OCI-LY7 (cell line): ENCODE data around the gene SPECC1. TPM values are rescaled to one million over a fixed set of nuclear protein-coding genes. Genes with fewer than 3 reads are reported as not detected.

ENCODE experiments used
- BruUV-seq: library from RNA; stranded (reverse); fragments of 400-500 nt; replicated peaks from 2 replicates; lab custom pipeline; 2021; lab: Mats Ljungman, UMichigan
- CTCF ChIA-PET: fragments of 300-600 bp; sonication (Branson Sonifier 250); formaldehyde crosslinking; loops from one replicate; lab custom pipeline; 2022; ENCODE audit warnings: antibody characterized with exemption; ENCODE audit not compliant: unreplicated experiment; lab: Charles Lee
- POLR2A ChIA-PET: fragments of 300-600 bp; sonication (Branson Sonifier 250); formaldehyde crosslinking; loops from one replicate; lab custom pipeline; 2022; ENCODE audit warnings: antibody characterized with exemption; lab: Charles Lee
- DNase-seq: peaks from one replicate; pipeline ENCODE4 v3.0.0-alpha.2; 2015; ENCODE audit warnings: low spot score
- H2AFZ ChIP-seq: fragments of 200-600 bp; sonication (generic), shearing (Covaris generic); 2 replicates; pipeline ENCODE4 v1.6.1; 2014; ENCODE audit warnings: mild to moderate bottlenecking, antibody characterized with exemption, low read length, moderate library complexity
- H3K27ac ChIP-seq: fragments of 200-600 bp; sonication (generic); 2 replicates; pipeline ENCODE4 v1.5.1; 2014; ENCODE audit warnings: mixed run types, low read depth, mild to moderate bottlenecking, moderate library complexity, low read length, inconsistent platforms; ENCODE audit not compliant: poor library complexity, severe bottlenecking
- H3K36me3 ChIP-seq: fragments of 200-600 bp; sonication (generic); 2 replicates; pipeline ENCODE4 v1.6.1; 2014; ENCODE audit warnings: mild to moderate bottlenecking, antibody characterized with exemption, low read length, moderate library complexity, mixed read lengths; ENCODE audit not compliant: insufficient read depth
- H3K4me1 ChIP-seq: fragments of 200-600 bp; sonication (generic); 2 replicates; pipeline ENCODE4 v1.5.1; 2014; ENCODE audit warnings: mild to moderate bottlenecking, low read length; ENCODE audit not compliant: insufficient read depth, poor library complexity, severe bottlenecking
- H3K4me2 ChIP-seq: fragments of 200-600 bp; sonication (generic); 2 replicates; pipeline ENCODE4 v1.6.1; 2014; ENCODE audit warnings: mild to moderate bottlenecking, low read length
- H3K4me3 ChIP-seq: fragments of 200-600 bp; sonication (generic); 2 replicates; pipeline ENCODE4 v1.5.1; 2014; ENCODE audit warnings: mild to moderate bottlenecking, low read depth, low read length; ENCODE audit not compliant: poor library complexity, severe bottlenecking
- H3K79me2 ChIP-seq: fragments of 200-600 bp; sonication (generic); 2 replicates; pipeline ENCODE4 v1.6.1; 2016; ENCODE audit warnings: low read depth, mild to moderate bottlenecking, low read length, moderate library complexity, mixed read lengths; ENCODE audit not compliant: insufficient read depth
- H3K9me2 ChIP-seq: fragments of 200-600 bp; sonication (generic); 2 replicates; pipeline ENCODE4 v1.6.1; 2016; ENCODE audit warnings: mild to moderate bottlenecking, low read length, mixed read lengths; ENCODE audit not compliant: insufficient read depth
- H3K9me3 ChIP-seq: fragments of 200-600 bp; sonication (generic); 2 replicates; pipeline ENCODE4 v1.6.1; 2014; ENCODE audit warnings: mild to moderate bottlenecking, mixed run types, low read length, mixed read lengths
- H4K20me1 ChIP-seq: fragments of 200-600 bp; sonication (generic); 2 replicates; pipeline ENCODE4 v1.6.1; 2014; ENCODE audit warnings: mild to moderate bottlenecking, antibody characterized with exemption, low read length, moderate library complexity, mixed read lengths; ENCODE audit not compliant: insufficient read depth
- EZH2phosphoT487 ChIP-seq: fragments of 200-600 bp; sonication (generic); IDR thresholded peaks from 2 replicates; pipeline ENCODE4 v1.6.1; 2018; ENCODE audit warnings: low read depth, borderline replicate concordance, mild to moderate bottlenecking, mixed run types, antibody characterized with exemption, low read length, moderate library complexity, mixed read lengths
- intact Hi-C: fragments of 100-400 bp; cut with micrococcal nuclease; formaldehyde crosslinking; loops from one replicate; pipeline ENCODE4 v1.10.0; 2022; ENCODE audit not compliant: unreplicated experiment
- total RNA-seq, 2 experiments: library from RNA; depleted of rRNA in 1 of 2; stranded (reverse); fragments of >200 nt in 1 of 2; shearing (Covaris generic) in 1 of 2; gene quantifications; 2 replicates each; pipeline ENCODE4 v1.2.3, GENCODE V29; 2014 to 2022
- TF ChIP-seq, protein P1 (sequence below): fragments of 200-600 bp; sonication (generic); conservative IDR thresholded peaks from 2 replicates; pipeline ENCODE4 v1.5.1; 2014; ENCODE audit warnings: mild to moderate bottlenecking, antibody characterized with exemption, low read length, moderate library complexity, mixed read lengths

The SPECC1 gene
- total RNA-seq, 2 experiments from 2014 or later, result 0.47 to 2.8 TPM

DNA sequence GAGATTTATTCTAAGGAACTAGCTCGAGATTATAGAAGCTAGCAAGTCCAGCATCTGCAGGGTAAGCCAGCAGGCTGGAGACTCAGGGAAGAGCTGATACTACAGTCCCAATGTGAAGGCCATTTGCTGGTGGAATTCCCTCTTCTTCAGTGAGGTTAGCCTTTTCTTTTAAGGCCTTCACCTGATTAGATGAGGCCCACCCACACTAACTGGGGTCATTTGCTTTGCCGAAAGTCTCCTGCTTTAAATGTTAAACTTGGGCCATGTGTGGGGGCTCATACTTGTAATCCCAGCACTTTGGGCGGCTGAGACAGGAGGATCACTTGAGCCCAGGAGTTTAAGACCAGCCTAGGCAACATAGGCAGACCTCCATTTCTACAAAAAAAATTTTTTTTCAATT lies 289.9 kb downstream of the SPECC1 start:
- ChIA-PET CTCF (no interaction called here), POLR2A (no interaction called here)
- H4K20me1 ChIP-seq, result no peaks in the 10 kb centered on the region
- BruUV-seq, result no TSS peak
- H3K4me2 ChIP-seq, result no peak overlapping the region
- H3K27ac ChIP-seq, result no peak overlapping the region
- no peaks in the 10 kb centered on the region for H3K9me2 ChIP-seq
- H3K79me2 ChIP-seq, result no peaks in the 10 kb centered on the region
- H3K36me3 ChIP-seq, result no peaks in the 10 kb centered on the region
- DNase-seq, result no peak
- intact Hi-C loops, result no loop called here
- TF ChIP-seq EZH2phosphoT487, result no peak
- TF ChIP-seq, protein P1, sequence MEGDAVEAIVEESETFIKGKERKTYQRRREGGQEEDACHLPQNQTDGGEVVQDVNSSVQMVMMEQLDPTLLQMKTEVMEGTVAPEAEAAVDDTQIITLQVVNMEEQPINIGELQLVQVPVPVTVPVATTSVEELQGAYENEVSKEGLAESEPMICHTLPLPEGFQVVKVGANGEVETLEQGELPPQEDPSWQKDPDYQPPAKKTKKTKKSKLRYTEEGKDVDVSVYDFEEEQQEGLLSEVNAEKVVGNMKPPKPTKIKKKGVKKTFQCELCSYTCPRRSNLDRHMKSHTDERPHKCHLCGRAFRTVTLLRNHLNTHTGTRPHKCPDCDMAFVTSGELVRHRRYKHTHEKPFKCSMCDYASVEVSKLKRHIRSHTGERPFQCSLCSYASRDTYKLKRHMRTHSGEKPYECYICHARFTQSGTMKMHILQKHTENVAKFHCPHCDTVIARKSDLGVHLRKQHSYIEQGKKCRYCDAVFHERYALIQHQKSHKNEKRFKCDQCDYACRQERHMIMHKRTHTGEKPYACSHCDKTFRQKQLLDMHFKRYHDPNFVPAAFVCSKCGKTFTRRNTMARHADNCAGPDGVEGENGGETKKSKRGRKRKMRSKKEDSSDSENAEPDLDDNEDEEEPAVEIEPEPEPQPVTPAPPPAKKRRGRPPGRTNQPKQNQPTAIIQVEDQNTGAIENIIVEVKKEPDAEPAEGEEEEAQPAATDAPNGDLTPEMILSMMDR, result no peak
- H3K4me1 ChIP-seq, result no peaks in the 10 kb centered on the region
- H2AFZ ChIP-seq, result no peak overlapping the region
- no peak overlapping the region for H3K4me3 ChIP-seq
- no peaks in the 10 kb centered on the region for H3K9me3 ChIP-seq

DNA sequence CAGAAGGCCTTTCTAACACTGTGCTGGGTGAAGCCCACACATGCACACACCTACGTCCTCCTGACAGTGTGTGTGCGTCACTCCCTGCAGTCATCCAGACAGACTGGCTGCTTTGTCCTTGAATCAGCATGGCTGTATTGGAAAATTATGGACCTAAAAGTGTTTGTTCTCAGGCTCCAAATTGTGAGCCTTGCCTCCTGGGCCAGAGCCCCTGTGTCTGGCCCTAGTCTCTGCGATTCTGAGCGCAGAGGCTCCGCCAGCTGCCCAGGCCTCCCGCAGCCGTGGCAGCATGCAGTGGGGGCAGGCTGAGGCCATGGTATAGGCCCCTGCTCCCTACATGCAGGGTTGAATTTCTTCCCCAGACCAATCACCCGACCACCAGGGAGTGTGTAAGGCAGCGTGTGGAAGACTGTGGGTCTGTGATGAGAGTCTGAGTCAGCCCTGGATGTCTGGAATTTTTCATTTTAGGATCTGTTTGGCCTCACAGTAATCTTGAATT lies 291.3 kb downstream of the SPECC1 start:
- POLR2A ChIA-PET, result no interaction called here
- no peak overlapping the region for H3K27ac ChIP-seq
- no peak for TF ChIP-seq EZH2phosphoT487
- TF ChIP-seq, protein P1, result no peak

DNA sequence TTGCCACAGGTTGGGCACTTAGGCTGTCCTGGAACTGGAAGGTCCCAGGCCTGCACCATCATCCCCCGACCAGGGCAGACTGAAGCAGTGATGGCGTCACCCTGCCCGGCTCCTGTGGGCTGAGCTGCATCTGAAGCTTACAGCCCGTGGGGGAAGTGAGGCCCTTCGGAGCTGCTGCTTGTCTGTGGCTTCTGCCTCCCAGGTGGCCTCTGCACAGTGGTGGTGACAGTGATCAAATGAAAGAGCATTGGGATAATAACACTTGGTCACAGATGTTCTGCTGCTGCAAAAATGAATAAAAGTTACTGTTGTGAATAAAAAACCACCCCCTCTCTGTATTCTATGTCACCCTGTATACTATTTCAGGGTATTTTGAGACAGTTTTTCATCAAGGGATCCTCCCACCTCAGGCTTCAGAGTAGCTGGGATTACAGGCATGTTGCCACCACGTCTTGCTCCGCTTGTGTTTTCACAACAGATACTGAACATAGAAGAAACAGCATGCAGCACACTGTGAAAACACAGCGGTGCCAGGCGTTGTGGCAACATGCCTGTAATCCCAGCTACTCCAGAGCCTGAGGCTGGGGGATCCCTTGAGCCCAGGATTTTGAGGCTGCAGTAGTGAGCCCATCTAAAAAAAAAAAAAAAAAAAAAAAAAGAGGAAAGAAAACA lies 293.2 kb downstream of the SPECC1 start:
- Histone ChIP-seq H3K9me2 (no peaks in the 10 kb centered on the region), H3K4me2 (no peak overlapping the region), H3K4me3 (no peak overlapping the region), H4K20me1 (no peaks in the 10 kb centered on the region), H3K27ac (no peak overlapping the region), H3K9me3 (no peaks in the 10 kb centered on the region), H2AFZ (no peak overlapping the region), H3K79me2 (no peaks in the 10 kb centered on the region), H3K4me1 (no peaks in the 10 kb centered on the region), H3K36me3 (no peaks in the 10 kb centered on the region)
- no peak for TF ChIP-seq EZH2phosphoT487
- TF ChIP-seq, protein P1, result no peak
- BruUV-seq, result no TSS peak
- POLR2A ChIA-PET, result no interaction called here
- intact Hi-C loops, result no loop called here
- CTCF ChIA-PET, result no interaction called here
- no peak for DNase-seq

More for the DNA sequence above, 291.3 kb downstream of the SPECC1 start:
- no peak overlapping the region for H2AFZ ChIP-seq
- H3K9me2 ChIP-seq, result no peaks in the 10 kb centered on the region
- no peak for DNase-seq
- H3K4me3 ChIP-seq, result no peak overlapping the region
- no TSS peak for BruUV-seq
- no peaks in the 10 kb centered on the region for H3K9me3 ChIP-seq
- H3K4me1 ChIP-seq, result no peaks in the 10 kb centered on the region
- CTCF ChIA-PET, result no interaction called here
- no peaks in the 10 kb centered on the region for H3K36me3 ChIP-seq
- intact Hi-C loops, result no loop called here
- no peaks in the 10 kb centered on the region for H3K79me2 ChIP-seq
- H4K20me1 ChIP-seq, result no peaks in the 10 kb centered on the region
- H3K4me2 ChIP-seq, result no peak overlapping the region
